Right lobe of liver (tissue), 6 donors: ENCODE measurements around the gene FLII. TPM values are rescaled to one million over a fixed set of nuclear protein-coding genes. Genes with fewer than 3 reads are reported as not detected.

Source experiments
- ATAC-seq, 4 donors: fragments of 200-7000 bp; cut with Tn5 transposase; one replicate each; pipeline ENCODE4 v1.9.1; 2020; ENCODE audit warnings: mild to moderate bottlenecking in 4 of 4, moderate library complexity in 4 of 4
- DNase-seq, 3 donors: peaks; one replicate each; pipeline ENCODE4 v3.0.0-alpha.2; 2020
- H3K27ac ChIP-seq, 3 donors: fragments of 200-600 bp; one replicate each; pipeline ENCODE4 v1.8.0; 2022
- H3K27me3 ChIP-seq, 2 donors: fragments of 200-600 bp; one replicate each; pipeline ENCODE4 v1.8.0; 2022
- H3K36me3 ChIP-seq, 4 donors: fragments of 200-600 bp; sonication (generic) in 1 of 4; one replicate each; pipeline versions ENCODE4 v1.5.1 to v1.8.0; 2017 to 2022; ENCODE audit warnings: control low read depth in 1 of 4
- H3K4me1 ChIP-seq, 4 donors: fragments of 200-600 bp; sonication (generic) in 1 of 4; one replicate each; pipeline versions ENCODE4 v1.5.1 to v1.8.0; 2017 to 2022; ENCODE audit warnings: control low read depth in 1 of 4
- H3K4me3 ChIP-seq, 3 donors: fragments of 200-600 bp; one replicate each; pipeline ENCODE4 v1.8.0; 2022
- H3K9me3 ChIP-seq, 4 donors: fragments of 200-600 bp; sonication (generic) in 1 of 4; one replicate each; pipeline versions ENCODE4 v1.5.1 to v1.8.0; 2017 to 2022; ENCODE audit warnings: control low read depth in 1 of 4
- POLR2A ChIP-seq: fragments of 450-650 bp; IDR thresholded peaks from one replicate; pipeline ENCODE4 v1.6.1; 2017; ENCODE audit warnings: antibody characterized with exemption, mild to moderate bottlenecking
- WGBS: methylation state at CpG from one replicate; pipeline ENCODE4 v1.1.6; 2018; ENCODE audit warnings: low coverage, low lambda C conversion rate; ENCODE audit not compliant: insufficient coverage; ENCODE audit errors: missing lambda C conversion rate; 5-methylcytosine and 5-hydroxymethylcytosine counted together
- intact Hi-C, 2 donors: fragments of 100-400 bp; cut with DNase I; formaldehyde crosslinking; loops; one replicate each; pipeline versions ENCODE4 v1.11.2 to v1.14.1; 2022
- total RNA-seq, 6 experiments: library from RNA; depleted of rRNA in 2 of 6; stranded (reverse); fragments of >200 nt in 2 of 6; fragmentation: NEBNext Ultra II Directional in 3 of 6; extraction: Animal tissue kit (Norgen Biotek cat#: 25700) in 3 of 6; gene quantifications; one replicate each; pipeline versions ENCODE4 v1.1.0 to v1.2.4, GENCODE V29; 2016 to 2023
- TF ChIP-seq, protein P1 (sequence below), 4 donors: fragments of 200-600 bp in 3 of 4; fragments of 450-650 bp in 1 of 4; IDR thresholded peaks; one replicate each; pipeline versions ENCODE4 v1.5.1 to v1.8.0; 2016 to 2022; ENCODE audit warnings: antibody characterized with exemption in 4 of 4, mild to moderate bottlenecking in 2 of 4
- donor health status: DM: no; HTN: yes; CAD: no.
- donor health status: DM: no; HTN: no; CAD: no.
- donor health status: DM: no; HTN: no; CAD: no.
- donor health status: DM: no; HTN: yes; CAD: no.
- donor health status: DM: no; HTN: yes; CAD: no.

The FLII gene
- total RNA-seq, 6 experiments from 2014 or later = 89.0 to 171 (median 116) TPM

DNA sequence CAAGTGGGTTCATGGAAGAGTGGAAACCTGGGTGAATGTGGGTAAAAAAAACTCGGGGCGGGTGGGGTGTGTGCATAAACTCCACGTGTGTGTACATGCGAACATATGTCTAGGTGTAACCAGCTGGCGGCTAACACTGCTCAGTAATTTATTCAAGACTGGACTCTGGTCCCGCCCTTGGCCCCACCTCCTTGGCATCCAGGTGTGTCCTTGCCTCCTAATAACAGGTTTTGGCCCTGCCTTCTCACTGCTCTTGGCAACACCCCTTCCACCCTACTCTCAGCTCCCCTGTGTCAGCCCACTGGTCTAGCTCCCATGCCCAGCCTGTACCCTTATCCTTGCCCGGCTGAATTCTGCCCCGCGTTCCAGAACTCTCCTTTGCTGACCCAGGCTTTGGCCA lies 8.3 kb downstream of the FLII start:
- intact Hi-C loops = loop anchor here in 1 of 2 donors (10.0 kb wide), 1 partner anchor 65 kb away; the partner anchor contains the start of genes SMCR8 and TOP3A
- Histone ChIP-seq H3K4me3 (no peak overlapping the region), H3K4me1 (peaks cover 0 to 8% (median 0%) of the 10 kb centered on the region in 4 donors), H3K36me3 (peaks cover 7 to 90% (median 39%) of the 10 kb centered on the region in 4 donors), H3K9me3 (no peaks in the 10 kb centered on the region), H3K27ac (no peak overlapping the region), H3K27me3 (no peaks in the 10 kb centered on the region)
- TF ChIP-seq, protein P1, sequence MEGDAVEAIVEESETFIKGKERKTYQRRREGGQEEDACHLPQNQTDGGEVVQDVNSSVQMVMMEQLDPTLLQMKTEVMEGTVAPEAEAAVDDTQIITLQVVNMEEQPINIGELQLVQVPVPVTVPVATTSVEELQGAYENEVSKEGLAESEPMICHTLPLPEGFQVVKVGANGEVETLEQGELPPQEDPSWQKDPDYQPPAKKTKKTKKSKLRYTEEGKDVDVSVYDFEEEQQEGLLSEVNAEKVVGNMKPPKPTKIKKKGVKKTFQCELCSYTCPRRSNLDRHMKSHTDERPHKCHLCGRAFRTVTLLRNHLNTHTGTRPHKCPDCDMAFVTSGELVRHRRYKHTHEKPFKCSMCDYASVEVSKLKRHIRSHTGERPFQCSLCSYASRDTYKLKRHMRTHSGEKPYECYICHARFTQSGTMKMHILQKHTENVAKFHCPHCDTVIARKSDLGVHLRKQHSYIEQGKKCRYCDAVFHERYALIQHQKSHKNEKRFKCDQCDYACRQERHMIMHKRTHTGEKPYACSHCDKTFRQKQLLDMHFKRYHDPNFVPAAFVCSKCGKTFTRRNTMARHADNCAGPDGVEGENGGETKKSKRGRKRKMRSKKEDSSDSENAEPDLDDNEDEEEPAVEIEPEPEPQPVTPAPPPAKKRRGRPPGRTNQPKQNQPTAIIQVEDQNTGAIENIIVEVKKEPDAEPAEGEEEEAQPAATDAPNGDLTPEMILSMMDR (IDR thresholded peaks at IDR 0.05) = no peak
- TF ChIP-seq POLR2A = no peak
- WGBS = no CpG with 5 or more reads among the region's 9 CpGs
- no peak for DNase-seq
- ATAC-seq = peak; percentile 11 to 43 (median 28)

DNA sequence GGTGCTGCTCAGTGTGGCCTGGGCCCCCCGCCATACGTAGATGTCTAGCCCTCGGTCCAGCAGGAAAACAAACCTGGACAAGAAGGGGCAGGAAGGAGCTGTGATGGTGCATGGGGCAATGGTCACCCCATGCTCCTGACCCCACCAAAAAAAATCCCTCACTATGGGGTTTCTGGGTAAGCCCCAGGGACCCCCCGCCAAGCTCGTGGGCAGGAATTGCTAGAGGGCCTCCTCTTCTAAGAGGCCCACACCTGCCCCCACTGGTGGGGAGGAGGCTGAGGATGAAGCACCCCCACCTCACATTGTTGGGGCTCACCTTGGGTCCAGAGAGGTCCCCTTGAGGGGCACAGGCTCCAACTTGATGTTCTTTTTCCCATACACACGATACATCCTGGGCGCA lies 9.7 kb downstream of the FLII start:
- no peak overlapping the region for H3K27ac ChIP-seq
- H3K27me3 ChIP-seq = no peaks in the 10 kb centered on the region
- H3K4me3 ChIP-seq = no peak overlapping the region
- H3K4me1 ChIP-seq = peaks cover 0 to 8% (median 0%) of the 10 kb centered on the region in 4 donors
- intact Hi-C loops = no loop called here
- WGBS = 77% methylated on average over 3 of the region's 7 CpGs
- DNase-seq (no peak), ATAC-seq (no peak)
- H3K36me3 ChIP-seq = peaks cover 7 to 82% (median 36%) of the 10 kb centered on the region in 4 donors
- TF ChIP-seq, protein P1 (IDR thresholded peaks at IDR 0.05) = no peak
- TF ChIP-seq POLR2A = no peak
- no peaks in the 10 kb centered on the region for H3K9me3 ChIP-seq

DNA sequence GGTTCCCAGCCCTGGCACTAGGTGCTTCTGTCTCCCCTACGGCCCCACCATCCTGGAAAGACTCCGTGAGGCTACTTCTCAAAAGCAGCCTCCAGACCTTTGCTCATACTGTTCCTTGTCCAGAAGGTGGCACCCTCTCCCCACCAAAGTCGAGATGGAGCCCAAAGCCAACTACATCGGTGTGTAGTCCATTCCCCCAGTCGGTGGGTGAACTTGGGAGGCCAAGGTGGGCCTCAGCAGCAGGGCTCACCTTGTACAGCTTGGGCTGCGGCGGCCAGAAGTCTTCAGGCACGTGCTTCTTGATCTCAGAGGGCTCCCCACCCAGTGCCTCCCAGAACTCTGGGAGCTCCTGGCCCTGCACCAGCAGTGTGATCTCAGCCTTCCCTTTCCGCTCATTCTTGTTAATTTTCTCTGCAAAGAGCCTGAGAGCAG lies 10.2 kb downstream of the FLII start:
- no peaks in the 10 kb centered on the region for H3K27me3 ChIP-seq
- WGBS = 36% methylated on average over 7 of the region's 9 CpGs
- DNase-seq (no peak), ATAC-seq (peak; percentile 54 to 72 (median 66))
- peaks cover 0 to 6% (median 0%) of the 10 kb centered on the region in 4 donors for H3K4me1 ChIP-seq
- H3K9me3 ChIP-seq = no peaks in the 10 kb centered on the region
- no peak for TF ChIP-seq POLR2A
- TF ChIP-seq, protein P1 (IDR thresholded peaks at IDR 0.05) = peak; percentile 52 to 65 (median 58)
- no peak overlapping the region for H3K27ac ChIP-seq
- intact Hi-C loops = no loop called here
- H3K4me3 ChIP-seq = no peak overlapping the region
- peaks cover 7 to 77% (median 36%) of the 10 kb centered on the region in 4 donors for H3K36me3 ChIP-seq

DNA sequence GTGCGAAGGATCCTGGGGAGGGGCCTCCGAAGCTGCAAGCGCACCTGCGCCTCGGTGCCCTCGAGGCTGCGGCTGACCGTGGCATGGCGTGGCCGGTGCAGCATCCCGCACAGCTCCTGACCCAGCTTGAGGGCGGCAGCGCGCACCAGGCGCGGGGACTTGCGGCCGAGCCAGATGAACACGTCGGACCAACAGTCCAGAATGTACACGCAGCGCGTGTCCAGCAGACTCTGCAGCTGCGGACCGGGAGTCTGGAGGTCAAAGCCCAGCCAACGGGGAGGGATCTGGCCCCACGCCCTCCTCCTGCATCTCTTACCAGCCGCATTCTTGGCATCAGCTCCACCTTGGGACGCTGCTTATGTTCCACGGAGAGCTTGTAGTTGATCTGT lies 10.9 kb downstream of the FLII start:
- Histone ChIP-seq H3K27me3 (no peaks in the 10 kb centered on the region), H3K4me1 (no peaks in the 10 kb centered on the region), H3K9me3 (no peaks in the 10 kb centered on the region), H3K36me3 (peaks cover 7 to 70% (median 32%) of the 10 kb centered on the region in 4 donors), H3K4me3 (no peak overlapping the region), H3K27ac (no peak overlapping the region)
- intact Hi-C loops = no loop called here
- ATAC-seq (no peak), DNase-seq (no peak)
- TF ChIP-seq, protein P1 (IDR thresholded peaks at IDR 0.05) = no peak
- no peak for TF ChIP-seq POLR2A
- 53% methylated on average over 3 of the region's 30 CpGs for WGBS
